Eye (tissue), 1 donor: ENCODE results near the gene MRFAP1.
"Not testable (repeated sequence)": the region's sequence is repeated elsewhere in the genome, so short reads cannot be mapped to it uniquely, and the experiment has no call there.

Experiments used
- DNase-seq: peaks from one replicate; pipeline ENCODE4 v3.0.0-alpha.2; 2015

The MRFAP1 gene

GRCh38 chr4:6612961-6613675 lies 27.4 kb upstream of the MRFAP1 start:
- DNase-seq = no peak

GRCh38 chr4:6613676-6614651 lies 26.5 kb upstream of the MRFAP1 start:
- no peak for DNase-seq

GRCh38 chr4:6614701-6615230 lies 25.7 kb upstream of the MRFAP1 start:
- no peak for DNase-seq

- DNase-seq = no peak
Measured at GRCh38 chr4:6616087-6616995, 24.1 kb upstream of the MRFAP1 start.

GRCh38 chr4:6617246-6617645 lies 23.2 kb upstream of the MRFAP1 start:
- no peak for DNase-seq

GRCh38 chr4:6618386-6619115 lies 21.9 kb upstream of the MRFAP1 start:
- no peak for DNase-seq

- DNase-seq = no peak
Measured at GRCh38 chr4:6619116-6619465, 21.4 kb upstream of the MRFAP1 start.

GRCh38 chr4:6619466-6620255 lies 20.8 kb upstream of the MRFAP1 start:
- no peak for DNase-seq

- no peak for DNase-seq
Measured at GRCh38 chr4:6620296-6620695, 20.2 kb upstream of the MRFAP1 start.

GRCh38 chr4:6620891-6621555 lies 19.5 kb upstream of the MRFAP1 start:
- DNase-seq = no peak

GRCh38 chr4:6621556-6621927 lies 18.9 kb upstream of the MRFAP1 start:
- DNase-seq = no peak

GRCh38 chr4:6622744-6623143 lies 17.7 kb upstream of the MRFAP1 start:
- DNase-seq = no peak

GRCh38 chr4:6625256-6625655 lies 15.2 kb upstream of the MRFAP1 start:
- no peak for DNase-seq

GRCh38 chr4:6626066-6626465 lies 14.4 kb upstream of the MRFAP1 start:
- DNase-seq = no peak

- no peak for DNase-seq
Measured at GRCh38 chr4:6627832-6628231, 12.7 kb upstream of the MRFAP1 start.

- DNase-seq = not testable (repeated sequence)
Measured at GRCh38 chr4:6628484-6628883, 12.0 kb upstream of the MRFAP1 start.

GRCh38 chr4:6632125-6632524 lies 8.4 kb upstream of the MRFAP1 start:
- no peak for DNase-seq

GRCh38 chr4:6633091-6633906 lies 7.2 kb upstream of the MRFAP1 start:
- peak; percentile 16 for DNase-seq

- DNase-seq = no peak
Measured at GRCh38 chr4:6634746-6635145, 5.7 kb upstream of the MRFAP1 start.
